Mammary epithelial cell (primary cell): ENCODE measurements around the gene NEK7.

Experiments
- CTCF ChIP-seq, 2 donors: IDR thresholded peaks in 1 of 2; conservative IDR thresholded peaks in 1 of 2; 2 replicates each; pipeline ENCODE4 v1.5.1; 2011 to 2012; ENCODE audit warnings: inconsistent platforms in 2 of 2, low read length in 2 of 2, mild to moderate bottlenecking in 2 of 2, control low read depth in 1 of 2, low read depth in 1 of 2; ENCODE audit not compliant: insufficient read depth in 1 of 2; ENCODE audit errors: extremely low read depth in 1 of 2
- EZH2 ChIP-seq: IDR thresholded peaks from 2 replicates; pipeline ENCODE4 v1.6.1; 2012; ENCODE audit warnings: low read length, inconsistent platforms, borderline replicate concordance

GRCh38 chr1:198337886-198338285 lies 181.1 kb downstream of the NEK7 start:
- TF ChIP-seq CTCF (conservative IDR thresholded peaks at IDR 0.05 in 1 of 2, IDR thresholded peaks at IDR 0.05 in 1 of 2; ENCODE audit: extremely low read depth in 1 of 2, insufficient read depth in 1 of 2, low read depth in 1 of 2, low read length in 2 of 2) (no peak), EZH2 (no peak)
